ENCODE data around the gene CSNK1G1. TPM values are rescaled to one million over a fixed set of nuclear protein-coding genes. Genes with fewer than 3 reads are reported as not detected.

Gene CSNK1G1
- polyA plus RNA-seq, 1 of the 3 experiments (the other 2 are of a cell fraction) = 10.2 TPM

DNA sequence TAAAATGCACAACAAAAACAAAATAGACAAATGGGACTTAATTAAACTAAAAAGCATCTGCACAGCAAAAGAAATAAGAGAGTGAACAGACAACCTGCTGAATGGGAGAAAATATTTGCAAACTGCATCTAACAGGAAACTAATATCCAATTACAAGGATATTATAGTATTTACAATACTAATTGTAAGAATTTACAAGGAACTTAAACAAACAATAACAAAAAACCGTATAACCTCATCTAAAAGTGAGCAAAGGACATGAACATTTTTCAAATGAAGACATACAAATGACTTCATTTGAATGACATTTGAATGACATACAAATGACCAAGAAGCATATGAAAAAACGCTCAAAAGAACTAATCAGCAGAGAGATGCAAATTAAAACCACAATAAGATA, 66.4 kb downstream of the CSNK1G1 start (continued):
- no peak for TF ChIP-seq IRF3 (IDR thresholded peaks at IDR 0.05; ENCODE audit: low read depth, low read length)

GRCh38 chr15:64288999-64289398, 67.0 kb downstream of the CSNK1G1 start:
- peaks cover 95% of the 10 kb centered on the region for H3K79me2 ChIP-seq (ENCODE audit: insufficient read depth)

More at GRCh38 chr15:64288999-64289398, 67.0 kb downstream of the CSNK1G1 start:
- ChIA-PET CTCF (no interaction called here), POLR2A (no interaction called here)
- H3K27me3 ChIP-seq (ENCODE audit: insufficient read depth) = no peaks in the 10 kb centered on the region
- H3K9me3 ChIP-seq = no peaks in the 10 kb centered on the region
- no peak for DNase-seq
- H3F3A ChIP-seq (replicated peaks; ENCODE audit: insufficient read depth) = peaks cover 21% of the 10 kb centered on the region
- no peak overlapping the region for H3K27ac ChIP-seq (ENCODE audit: low read depth in 2 of 2, low read length in 1 of 2)
- peaks cover 0 to 17% of the 10 kb centered on the region in 2 experiments for H3K36me3 ChIP-seq (replicated peaks in 1 of 2; ENCODE audit: control insufficient read depth in 1 of 2, insufficient read depth in 2 of 2, low read length in 1 of 2)
- H3K9me2 ChIP-seq = no peaks in the 10 kb centered on the region
- H3K4me2 ChIP-seq = no peak overlapping the region
- peaks cover 3 to 10% of the 10 kb centered on the region in 2 experiments; a peak in 3 of 4 replicates for H3K4me1 ChIP-seq (ENCODE audit: control insufficient read depth in 1 of 2, insufficient read depth in 2 of 2, low read depth in 1 of 2, low read length in 1 of 2)
- no peak overlapping the region for H2AFZ ChIP-seq (ENCODE audit: low read depth)
- H4K20me1 ChIP-seq (ENCODE audit: insufficient read depth) = peaks cover 51% of the 10 kb centered on the region
- no peak overlapping the region for H3K9ac ChIP-seq
- WGBS (ENCODE audit: low lambda C conversion rate) = 88% methylated on average over 8 of the region's 8 CpGs
- no peak overlapping the region for H3K4me3 ChIP-seq (ENCODE audit: low read depth in 2 of 2, low read length in 1 of 2)
- TF ChIP-seq, protein P1, sequence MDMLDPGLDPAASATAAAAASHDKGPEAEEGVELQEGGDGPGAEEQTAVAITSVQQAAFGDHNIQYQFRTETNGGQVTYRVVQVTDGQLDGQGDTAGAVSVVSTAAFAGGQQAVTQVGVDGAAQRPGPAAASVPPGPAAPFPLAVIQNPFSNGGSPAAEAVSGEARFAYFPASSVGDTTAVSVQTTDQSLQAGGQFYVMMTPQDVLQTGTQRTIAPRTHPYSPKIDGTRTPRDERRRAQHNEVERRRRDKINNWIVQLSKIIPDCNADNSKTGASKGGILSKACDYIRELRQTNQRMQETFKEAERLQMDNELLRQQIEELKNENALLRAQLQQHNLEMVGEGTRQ (IDR thresholded peaks at IDR 0.05; ENCODE audit: borderline replicate concordance, low read depth, low read length) = no peak
- TF ChIP-seq MAX (IDR thresholded peaks at IDR 0.05; ENCODE audit: low read depth) (no peak), JUND (IDR thresholded peaks at IDR 0.05) (no peak), IRF3 (IDR thresholded peaks at IDR 0.05; ENCODE audit: low read depth, low read length) (no peak), ELF1 (IDR thresholded peaks at IDR 0.05) (no peak), GATA2 (CRISPR knock-in tag; IDR thresholded peaks at IDR 0.05) (no peak), MXI1 (IDR thresholded peaks at IDR 0.05; ENCODE audit: low read depth, low read length) (no peak), TCF12 (IDR thresholded peaks at IDR 0.05) (no peak), EZH2phosphoT487 (IDR thresholded peaks at IDR 0.05; ENCODE audit: borderline replicate concordance, low read depth) (no peak), RFX5 (IDR thresholded peaks at IDR 0.05; ENCODE audit: low read length) (no peak), RCOR1 (IDR thresholded peaks at IDR 0.05; ENCODE audit: low read length) (no peak), RAD21 (IDR thresholded peaks at IDR 0.05; ENCODE audit: low read length) (no peak)
- TF ChIP-seq, protein P2, sequence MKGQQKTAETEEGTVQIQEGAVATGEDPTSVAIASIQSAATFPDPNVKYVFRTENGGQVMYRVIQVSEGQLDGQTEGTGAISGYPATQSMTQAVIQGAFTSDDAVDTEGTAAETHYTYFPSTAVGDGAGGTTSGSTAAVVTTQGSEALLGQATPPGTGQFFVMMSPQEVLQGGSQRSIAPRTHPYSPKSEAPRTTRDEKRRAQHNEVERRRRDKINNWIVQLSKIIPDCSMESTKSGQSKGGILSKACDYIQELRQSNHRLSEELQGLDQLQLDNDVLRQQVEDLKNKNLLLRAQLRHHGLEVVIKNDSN (IDR thresholded peaks at IDR 0.05; ENCODE audit: borderline replicate concordance, low read depth) = no peak
- TF ChIP-seq, protein P3, sequence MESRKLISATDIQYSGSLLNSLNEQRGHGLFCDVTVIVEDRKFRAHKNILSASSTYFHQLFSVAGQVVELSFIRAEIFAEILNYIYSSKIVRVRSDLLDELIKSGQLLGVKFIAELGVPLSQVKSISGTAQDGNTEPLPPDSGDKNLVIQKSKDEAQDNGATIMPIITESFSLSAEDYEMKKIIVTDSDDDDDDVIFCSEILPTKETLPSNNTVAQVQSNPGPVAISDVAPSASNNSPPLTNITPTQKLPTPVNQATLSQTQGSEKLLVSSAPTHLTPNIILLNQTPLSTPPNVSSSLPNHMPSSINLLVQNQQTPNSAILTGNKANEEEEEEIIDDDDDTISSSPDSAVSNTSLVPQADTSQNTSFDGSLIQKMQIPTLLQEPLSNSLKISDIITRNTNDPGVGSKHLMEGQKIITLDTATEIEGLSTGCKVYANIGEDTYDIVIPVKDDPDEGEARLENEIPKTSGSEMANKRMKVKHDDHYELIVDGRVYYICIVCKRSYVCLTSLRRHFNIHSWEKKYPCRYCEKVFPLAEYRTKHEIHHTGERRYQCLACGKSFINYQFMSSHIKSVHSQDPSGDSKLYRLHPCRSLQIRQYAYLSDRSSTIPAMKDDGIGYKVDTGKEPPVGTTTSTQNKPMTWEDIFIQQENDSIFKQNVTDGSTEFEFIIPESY (IDR thresholded peaks at IDR 0.05; ENCODE audit: borderline replicate concordance, low read depth) = no peak

All from SK-N-SH (cell line).